Suppressor macrophage (primary cell): ENCODE measurements around the gene SKIC8.

ENCODE experiments used
- DNase-seq, 4 experiments: peaks; one replicate each; pipeline ENCODE4 v3.0.0-alpha.2; 2020 to 2022

The SKIC8 gene

DNA sequence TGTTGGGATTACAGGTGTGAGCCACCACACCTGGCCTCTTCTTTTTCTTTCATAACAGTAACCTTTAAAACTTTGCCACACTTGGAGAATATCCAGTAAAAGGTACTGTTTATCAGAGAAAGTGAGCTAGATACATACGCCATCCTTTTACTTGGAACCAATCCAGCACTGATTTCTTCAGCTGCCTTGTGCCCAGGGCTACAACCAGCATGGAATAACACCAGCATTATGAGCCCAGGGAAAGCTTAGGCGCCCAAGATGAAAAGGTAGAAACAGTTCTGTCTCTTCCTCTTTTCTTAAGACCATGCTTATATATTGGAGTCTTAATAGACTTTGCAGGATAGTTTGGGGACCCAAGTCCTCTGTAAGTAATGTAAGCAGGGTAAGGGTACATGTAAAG, 8.4 kb downstream of the SKIC8 start:
- DNase-seq, result no peak

DNA sequence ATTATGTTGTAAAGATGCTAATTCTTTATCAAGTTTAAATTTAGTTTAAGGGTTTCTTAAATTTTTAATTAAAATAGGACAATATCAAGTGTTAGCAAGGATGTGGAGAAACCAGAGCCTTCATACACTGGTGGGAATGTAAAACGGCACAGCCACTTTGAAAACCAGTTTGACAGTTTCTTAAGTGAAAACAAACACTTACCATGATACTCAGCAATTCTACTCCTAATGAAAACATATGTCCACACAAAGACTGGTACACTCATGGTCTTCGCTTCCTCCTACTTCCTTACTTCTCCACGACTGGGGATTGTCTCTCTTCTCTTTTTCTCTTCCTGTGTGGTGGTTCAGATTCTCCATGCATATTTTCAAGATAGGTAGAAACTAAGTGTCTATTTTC, 9.2 kb downstream of the SKIC8 start:
- DNase-seq, result peak in 2 of 4 experiments; percentile 20 to 25

DNA sequence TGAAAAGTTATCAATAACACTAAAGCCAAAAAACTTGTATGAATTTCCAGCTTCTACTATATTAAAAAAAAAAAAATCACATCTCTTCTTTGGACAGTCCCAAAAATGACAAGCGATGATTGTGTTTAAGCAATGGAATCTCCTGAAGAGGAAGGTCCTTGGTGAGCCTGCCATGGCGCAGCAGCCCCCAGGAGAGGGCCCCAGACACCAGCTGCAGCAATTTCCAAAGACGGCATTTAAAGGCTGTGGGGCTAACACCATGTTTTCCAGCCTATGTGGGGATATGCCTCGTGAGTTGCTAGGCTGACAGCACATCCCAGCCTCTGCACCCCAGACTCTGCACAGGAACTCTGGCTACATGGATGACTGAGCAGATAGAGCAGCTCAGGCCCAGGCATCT, 14.7 kb downstream of the SKIC8 start:
- no peak for DNase-seq

DNA sequence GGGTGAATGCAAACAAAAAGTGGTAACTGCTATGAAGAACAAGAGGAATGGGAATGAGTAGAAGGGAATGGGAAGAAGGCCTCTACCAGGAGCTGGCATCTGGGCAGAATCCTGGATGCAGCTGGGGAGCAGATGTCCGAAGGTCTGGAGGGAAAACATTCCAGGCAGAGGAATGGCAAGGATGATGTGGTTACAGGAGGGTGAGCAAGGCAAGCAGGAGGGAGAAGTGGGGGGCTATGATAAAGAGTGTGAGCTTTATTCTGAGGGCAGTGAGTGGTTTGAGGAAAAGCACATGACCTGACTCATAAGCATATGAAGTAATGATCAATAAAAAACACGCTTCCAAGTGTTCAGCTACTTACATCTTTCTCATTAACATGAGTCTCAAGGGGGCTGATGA, 17.1 kb downstream of the SKIC8 start:
- DNase-seq, result no peak

DNA sequence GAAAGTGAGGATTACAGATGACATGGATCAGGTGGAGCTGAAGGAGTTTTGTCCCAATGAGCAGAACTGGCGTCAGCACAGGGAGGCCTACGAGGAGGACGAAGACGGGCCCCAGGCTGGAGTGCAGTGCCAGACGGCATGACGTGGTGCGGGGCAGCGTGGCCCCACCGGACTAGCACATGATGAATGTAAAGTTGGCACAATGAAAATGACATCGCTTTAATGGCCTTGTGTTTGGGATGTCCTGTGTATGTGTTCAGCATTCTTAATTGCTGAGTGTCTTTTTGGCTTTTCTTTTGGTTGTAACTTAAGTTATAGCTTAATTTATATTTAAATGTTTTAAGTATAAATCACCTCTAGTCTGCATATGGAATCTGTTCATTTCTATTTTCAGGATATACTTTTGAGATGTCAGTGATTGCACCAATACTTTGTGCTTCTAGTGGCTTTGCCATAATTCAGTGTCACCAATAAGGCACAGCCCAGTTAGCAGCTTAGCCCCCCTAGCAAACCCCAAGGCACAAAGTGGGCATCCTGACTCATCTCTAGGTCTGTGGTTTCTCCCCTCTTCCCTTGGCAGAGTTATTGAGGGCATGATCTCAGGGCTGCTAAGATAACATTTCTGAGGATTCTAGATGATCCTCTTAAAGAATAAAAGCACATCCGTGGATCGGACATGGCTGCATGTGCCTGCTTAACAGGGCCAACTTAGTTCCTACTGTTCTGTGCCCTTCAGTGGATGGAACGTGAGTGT, 18.9 kb downstream of the SKIC8 start:
- no peak for DNase-seq

DNA sequence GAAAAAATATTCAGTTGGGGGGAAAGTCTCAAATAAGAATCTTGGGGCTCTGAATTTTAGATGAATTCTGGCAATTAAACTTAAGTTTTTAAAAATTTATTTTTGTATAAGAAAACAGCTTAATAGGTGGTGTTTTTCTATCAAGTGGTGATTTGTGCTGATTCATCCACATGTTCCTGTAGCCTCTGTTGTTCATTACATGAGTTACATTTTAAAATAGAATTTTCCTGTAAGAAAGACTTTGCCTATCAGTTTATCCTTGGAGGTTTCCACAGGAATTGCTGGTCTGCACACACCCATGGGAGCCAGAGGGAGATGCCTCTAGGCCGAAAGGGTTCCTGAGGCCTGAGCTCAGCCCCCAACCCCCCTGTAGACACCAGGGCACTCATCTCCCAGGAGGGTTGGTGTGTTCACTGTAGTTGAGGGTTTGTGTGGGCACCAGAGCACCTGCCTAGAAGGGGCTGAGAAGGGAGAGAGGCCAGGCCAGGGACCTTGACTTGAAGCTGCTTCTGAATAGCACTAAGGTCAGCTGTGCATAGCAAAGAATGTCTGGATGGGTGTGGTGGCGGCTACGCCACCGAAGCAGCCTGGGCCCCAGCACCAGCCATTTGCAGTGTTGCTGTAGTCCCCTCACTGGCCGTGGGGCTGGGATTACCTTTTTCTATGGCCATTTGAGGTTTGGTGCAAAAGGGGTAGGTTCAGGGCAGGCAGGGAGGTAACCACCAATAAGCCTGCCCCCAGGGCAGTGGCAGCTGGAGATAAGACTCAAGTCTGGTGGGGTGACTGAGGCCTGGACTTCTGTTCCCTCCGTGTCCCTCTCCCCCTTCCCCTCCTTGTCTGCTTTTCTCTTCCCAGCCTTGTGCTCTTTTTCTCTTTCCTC, 23.1 kb downstream of the SKIC8 start:
- DNase-seq, result no peak

DNA sequence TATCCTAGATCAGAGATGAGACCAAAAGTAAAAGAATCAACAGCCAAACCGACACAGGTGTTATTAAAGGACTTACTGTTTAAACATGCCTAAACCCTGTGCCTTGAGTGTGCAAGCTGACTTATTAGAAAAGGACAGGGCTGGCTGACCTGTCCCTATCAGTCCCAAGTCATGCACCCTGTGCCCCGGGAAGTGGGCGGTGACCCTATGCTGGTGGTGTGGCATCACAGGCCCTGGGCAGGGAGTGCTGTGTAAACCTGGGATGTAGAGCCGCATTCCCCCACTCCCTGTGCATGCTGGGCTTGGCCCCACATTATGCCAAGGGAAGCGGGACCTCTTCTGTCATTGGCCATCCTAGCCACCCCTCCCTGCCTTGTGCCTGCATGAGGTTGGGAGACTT, 24.4 kb downstream of the SKIC8 start:
- DNase-seq, result no peak

DNA sequence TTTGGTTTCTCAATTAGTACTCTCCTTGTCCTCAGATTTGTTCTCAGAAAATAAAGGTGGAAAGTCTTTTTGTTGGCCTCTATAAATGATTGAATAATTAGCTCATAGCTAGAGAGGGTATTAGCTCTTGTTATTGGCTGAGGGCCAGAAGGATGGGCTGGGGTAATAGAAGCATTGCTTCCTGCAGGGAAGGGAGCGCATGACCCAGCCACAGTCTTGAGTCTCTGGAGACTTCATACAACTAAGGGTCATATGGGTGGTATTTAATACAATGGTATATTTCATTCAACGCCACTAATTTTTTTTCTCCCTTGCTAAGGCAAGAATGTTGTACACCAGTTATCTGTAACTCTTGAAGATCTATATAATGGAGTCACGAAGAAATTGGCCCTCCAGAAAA, 26.6 kb downstream of the SKIC8 start:
- no peak for DNase-seq

DNA sequence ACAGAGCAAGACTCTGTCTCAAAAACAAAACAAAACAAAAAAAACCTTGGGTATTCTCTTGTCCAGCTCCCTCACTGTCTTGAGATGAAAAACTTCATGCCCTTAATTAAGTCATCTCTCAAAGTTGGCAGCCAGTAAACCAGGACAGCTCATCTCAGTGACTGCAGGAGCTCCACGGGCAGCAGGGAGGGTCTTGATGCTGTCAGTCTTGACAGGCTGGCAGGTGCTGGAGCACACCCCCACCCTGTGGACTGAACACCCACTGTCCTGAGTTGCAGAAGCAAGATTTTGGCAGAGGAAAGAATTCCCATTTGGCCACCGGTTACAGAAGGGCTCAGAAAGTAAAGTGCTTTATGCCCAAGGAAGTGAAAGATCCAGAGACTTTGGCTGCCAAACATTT, 27.1 kb downstream of the SKIC8 start:
- no peak for DNase-seq

DNA sequence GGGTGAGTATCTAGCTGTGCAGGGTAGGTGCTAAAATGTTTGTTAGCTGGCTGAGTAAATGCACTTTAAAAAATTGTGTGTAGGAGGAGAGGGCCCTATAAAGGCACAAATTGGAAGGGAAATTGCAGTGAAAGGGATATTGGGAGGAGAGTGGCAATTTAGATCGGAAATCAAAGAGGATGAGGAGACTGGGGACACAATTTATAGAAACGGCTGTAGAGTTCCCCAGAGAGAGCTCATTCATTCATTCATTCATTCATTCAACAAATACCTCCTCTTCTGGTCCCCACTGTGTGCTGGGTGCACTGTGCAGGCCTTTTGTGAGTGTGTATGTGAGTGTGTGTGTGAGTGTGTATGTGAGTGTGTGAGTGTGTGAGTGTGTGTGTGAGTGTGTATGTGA, 32.6 kb downstream of the SKIC8 start:
- no peak for DNase-seq

DNA sequence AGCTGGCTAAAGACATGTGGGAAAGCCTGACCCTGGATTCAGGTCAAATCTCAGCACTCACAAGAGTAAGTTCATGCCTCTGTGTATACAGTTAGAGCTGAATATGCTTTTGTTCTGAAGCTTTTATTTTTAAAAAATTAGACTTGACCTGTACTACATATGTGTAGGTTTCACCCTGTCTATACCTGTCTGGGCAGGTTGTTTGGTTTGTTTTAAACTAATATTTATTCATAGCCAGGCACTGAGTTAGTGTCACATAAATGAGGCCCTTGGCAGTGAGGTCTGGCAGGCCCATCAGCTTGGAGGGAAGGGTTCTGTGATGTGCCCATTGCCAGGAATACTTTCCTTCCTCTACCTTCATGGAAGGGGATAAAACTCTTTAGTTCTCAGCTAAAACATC, 33.2 kb downstream of the SKIC8 start:
- DNase-seq, result no peak

DNA sequence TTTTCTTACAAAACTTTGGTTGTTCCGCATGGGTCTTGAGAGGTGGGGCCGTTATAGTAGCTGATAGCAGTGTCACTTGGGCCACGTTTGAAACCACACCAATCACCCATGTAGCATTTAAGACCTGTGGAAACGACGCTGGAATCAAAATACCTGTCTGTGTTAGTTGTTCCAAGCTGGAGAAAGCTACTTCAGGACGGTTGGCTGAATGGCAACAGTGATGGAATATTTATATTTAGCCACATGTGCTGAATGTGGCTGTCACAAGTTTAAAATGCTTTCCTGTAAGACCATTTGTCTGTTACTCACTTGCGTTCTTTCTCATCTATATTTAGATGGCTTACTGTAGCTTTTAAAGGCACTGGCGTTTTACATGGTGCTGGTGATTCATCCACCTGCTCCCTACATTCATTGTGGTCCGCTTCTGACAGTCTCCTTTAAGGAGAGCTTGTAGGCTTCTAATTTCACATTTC, 33.6 kb downstream of the SKIC8 start:
- DNase-seq, result peak in 2 of 4 experiments; percentile 33 to 49

DNA sequence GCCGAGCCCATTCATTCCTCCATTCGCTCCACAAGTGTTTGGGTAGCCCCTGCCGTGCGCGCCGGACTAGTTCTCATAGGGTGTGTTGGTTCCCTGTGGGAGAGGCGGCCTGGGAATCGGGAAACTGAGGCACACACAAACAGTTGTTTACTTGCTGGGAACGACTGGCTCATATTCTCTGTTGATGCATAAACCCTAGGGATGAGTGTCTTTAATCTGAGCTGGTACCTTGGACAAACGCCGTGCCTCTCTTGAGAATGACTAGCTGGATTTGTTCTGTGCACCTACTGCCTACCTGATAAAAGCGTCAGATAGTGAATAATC, 34.3 kb downstream of the SKIC8 start:
- no peak for DNase-seq

DNA sequence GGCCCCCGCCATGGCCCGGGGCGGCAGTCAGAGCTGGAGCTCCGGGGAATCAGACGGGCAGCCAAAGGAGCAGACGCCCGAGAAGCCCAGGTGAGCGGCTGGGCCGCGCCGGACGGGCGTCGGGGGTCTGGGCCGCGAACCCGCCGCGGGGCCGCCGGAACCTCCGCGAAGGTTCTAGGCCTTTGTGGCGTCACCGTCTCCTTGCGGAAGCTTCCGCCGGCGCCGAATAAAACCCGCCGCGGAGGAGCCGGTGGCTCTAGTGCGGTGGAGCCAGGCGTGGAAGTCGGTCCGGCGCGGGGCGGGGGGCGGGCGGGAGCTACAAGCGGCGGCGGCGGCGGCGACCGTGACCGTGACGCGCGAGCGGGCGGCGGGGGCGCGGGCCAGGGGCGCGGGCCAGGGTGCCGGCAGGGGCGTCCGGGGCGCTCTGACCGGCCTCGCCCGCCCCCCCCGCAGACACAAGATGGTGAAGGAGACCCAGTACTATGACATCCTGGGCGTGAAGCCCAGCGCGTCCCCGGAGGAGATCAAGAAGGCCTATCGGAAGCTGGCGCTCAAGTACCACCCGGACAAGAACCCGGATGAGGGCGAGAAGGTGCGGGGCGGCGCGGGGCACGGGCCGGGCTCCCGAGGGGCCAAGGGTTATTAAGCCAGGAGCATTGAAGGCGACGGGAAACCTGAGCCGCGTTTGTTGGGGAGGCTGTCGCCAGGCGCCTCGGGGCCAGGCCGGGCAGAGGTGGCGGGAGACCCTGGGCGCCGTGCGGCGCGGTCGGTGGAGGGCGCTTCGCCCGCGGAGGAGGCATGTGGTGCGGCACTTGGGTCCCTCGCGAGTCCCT, 34.9 kb downstream of the SKIC8 start, which contains the start of gene DNAJA4:
Gene DNAJA4, plus strand, starts transcription at position 259 of the 833 bp plus-strand sequence. Its CDS starts 202 bp downstream, at position 461.
- peak; percentile 58 to 83 (median 74) for DNase-seq

DNA sequence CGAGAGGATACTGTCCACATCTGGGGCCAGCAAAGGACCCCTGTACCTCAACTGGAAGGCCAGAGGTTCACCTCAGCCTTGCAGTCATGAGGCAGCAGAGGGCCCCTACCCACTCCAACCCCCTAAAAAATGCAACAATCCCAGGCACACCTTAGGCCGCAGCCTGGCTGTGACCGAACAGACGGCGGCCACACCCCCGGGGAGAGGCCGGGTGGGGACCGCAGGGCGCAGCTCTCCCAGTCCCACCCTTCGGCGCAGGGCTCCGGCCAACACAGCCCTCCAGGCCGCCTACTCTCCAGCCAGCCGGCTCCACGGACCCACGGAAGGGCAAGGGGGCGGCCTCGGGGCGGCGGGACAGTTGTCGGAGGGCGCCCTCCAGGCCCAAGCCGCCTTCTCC, 35.5 kb downstream of the SKIC8 start:
- DNase-seq, result no peak

DNA sequence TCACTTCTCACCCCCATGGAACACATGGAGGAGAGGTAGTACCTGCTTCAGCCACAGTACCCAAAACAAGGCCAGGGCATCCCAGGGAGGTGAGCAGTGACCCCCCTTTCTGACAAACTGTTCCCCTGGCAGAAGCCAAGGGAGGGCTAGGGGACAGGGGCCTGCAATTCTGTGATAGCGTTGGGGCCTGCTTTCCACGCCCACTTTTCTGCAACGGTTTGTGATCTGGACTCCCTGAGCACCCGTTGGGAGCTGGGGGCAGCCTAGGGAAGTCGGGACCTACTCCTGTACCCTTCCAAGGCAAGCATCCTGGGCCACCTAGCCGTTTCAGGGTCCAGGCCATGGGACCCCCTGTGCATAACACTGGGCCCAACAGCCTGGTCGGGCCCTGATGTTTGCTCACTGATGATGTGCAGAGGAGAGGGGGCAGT, 36.0 kb downstream of the SKIC8 start:
- no peak for DNase-seq

DNA sequence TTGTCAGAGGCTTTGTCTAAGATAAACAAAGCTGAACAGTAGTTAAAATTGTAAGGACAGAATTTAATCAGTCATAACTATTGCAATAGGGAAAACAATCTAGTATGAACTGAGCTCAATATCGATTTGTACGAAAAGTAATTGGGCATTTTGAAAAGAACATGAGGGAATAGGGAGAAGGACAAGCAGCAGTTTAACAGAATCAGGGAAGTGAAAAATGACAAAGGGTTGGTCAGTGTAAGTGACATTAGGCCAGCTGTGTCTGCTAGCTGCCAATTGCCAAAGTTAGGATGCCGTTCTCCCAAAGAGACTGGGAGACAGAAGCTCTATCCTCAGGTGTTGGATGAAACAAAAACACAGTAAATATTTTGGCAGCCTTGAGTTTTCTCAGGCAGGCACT, 38.3 kb downstream of the SKIC8 start:
- no peak for DNase-seq

DNA sequence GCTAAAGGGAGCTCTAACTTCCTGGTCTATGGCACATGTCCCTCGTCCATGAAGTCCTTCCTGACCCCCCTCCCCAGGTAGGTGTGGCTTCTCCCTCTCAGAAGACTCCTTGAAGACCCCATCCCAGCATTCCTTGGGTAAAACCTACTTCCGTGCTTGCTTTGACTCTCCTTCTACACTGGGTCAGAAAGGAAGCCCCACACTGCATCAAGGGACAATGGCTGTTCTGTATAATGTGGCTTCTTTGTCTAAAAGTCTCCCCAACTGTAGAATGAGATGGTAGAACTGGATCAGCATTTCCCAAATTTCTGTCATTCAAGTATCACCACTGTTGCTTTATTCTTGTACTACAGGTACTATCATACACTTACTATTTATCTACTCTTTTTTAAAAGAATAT, 38.9 kb downstream of the SKIC8 start:
- DNase-seq, result no peak

DNA sequence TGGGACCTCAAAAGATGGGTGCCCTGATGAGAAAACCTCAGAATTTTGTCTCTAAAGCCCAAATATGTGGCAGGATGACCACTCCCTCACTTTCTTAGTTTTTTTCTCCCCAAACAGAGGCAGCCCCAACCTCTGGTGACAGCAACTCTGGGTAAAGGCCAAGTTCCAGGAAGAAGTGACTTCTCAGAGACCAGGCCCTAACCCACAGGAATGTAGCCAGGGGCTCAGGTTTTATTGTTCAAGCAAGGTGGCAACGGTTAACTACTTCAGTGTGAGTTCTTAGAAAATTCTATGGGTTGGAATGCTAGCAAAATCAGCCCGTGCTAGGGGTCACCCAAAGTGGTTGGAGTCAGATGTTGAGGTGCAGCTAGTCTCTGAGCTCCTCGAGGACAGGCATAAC, 40.2 kb downstream of the SKIC8 start:
- no peak for DNase-seq

DNA sequence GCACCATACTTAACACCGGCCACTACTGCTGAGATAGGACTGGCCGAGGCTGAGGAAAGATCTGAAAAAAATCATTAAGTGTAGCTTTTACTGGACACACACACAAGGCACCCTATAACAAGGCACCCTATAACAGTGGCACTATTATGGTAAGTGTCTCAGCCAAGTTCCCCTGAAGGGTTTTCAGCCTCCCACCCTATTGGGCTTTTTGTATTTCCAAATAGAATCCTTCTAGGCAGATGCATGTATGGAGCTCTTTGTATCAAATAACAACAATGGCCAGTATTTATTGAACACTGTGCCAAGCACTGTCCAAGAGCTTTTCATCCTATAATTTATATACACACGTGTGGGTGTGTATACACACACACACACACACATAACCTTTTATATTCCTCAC, 41.7 kb downstream of the SKIC8 start:
- no peak for DNase-seq

DNA sequence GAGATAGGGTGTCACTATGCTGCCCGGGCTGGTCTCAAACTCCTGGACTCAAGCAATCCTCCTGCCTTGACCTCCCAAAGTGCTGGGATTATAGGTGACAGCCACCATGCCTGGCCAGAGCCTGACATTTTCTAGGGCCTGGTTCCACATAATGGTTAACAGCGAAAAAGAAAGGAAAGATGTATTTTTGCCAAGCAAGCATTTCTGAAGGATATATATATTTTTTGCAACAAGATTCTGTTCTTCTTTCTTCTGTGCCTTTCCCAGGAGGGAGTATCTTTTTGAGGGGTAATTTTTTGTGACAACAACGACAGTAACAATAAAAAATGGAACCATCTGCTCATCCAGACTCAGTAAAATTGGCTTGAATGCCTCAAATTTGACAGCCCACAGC, 43.4 kb downstream of the SKIC8 start:
- no peak for DNase-seq

DNA sequence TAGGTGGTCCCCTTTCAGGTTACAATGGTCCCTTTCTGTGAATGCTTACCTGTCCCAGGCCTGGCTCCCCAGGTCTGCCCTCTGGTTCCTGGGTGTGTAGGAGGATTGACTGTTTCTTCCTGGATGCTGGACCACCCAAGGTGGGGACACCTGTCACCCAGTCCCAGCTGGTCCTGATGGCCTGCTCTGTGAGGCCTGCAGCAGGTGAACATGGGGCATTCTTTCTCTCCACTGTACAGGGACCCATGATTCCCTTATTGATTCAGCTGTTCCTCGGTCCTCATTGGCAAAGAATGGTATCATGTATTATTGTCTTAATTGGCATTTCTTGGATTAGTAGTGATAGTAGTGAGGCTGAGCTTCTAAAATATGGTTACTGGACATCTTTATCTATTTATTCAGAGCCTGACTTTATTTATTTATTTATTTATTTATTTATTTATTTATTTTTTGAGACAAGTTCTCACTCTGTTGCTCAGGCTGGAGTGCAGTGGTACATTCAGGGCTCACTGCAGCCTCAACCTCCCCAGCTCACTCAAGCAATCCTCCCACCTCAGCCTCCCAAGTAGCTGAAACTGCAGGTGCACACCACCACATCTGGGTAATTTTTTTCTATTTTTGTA, 43.9 kb downstream of the SKIC8 start:
- DNase-seq, result no peak

DNA sequence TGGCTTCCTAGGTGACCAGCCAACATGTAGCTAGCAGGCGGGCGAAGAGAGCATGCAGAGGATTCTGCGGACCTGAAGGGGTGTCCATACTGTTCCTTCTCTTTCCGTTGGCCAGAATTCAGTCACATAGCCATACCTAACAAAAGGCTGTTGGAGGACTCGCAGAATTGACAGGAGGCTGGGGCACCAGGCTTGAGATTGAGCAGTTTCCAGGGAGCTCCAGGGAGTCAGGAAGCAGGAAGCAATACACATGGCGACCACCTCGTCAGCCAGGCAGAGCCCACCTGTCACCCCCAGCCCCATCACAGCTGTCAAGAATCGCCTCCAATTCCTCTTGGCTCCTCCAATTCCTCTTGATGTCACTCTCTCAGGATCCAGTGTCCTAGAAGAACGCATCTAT, 48.3 kb downstream of the SKIC8 start:
- DNase-seq, result no peak
